Mesendoderm (in vitro differentiated cells): ENCODE data around the gene FAM168A.

Experiments used
- DNase-seq: peaks from one replicate; pipeline ENCODE4 v3.0.0; 2013
- H2AK5ac ChIP-seq: 2 replicates; pipeline ENCODE4 v1.6.1; 2013; ENCODE audit warnings: low read length, inconsistent platforms
- H2BK120ac ChIP-seq: 2 replicates; pipeline ENCODE4 v1.6.1; 2013; ENCODE audit warnings: low read depth, mild to moderate bottlenecking, low read length, moderate library complexity, mixed read lengths
- H2BK15ac ChIP-seq: replicated peaks from 2 replicates; pipeline ENCODE4 v1.6.1; 2013; ENCODE audit warnings: low read depth, mild to moderate bottlenecking, moderate library complexity
- H2BK5ac ChIP-seq: 2 replicates; pipeline ENCODE4 v1.6.1; 2013; ENCODE audit warnings: low read length, inconsistent platforms
- H3K18ac ChIP-seq: 2 replicates; pipeline ENCODE4 v1.6.1; 2013; ENCODE audit warnings: mild to moderate bottlenecking, low read length, mixed read lengths
- H3K23ac ChIP-seq: one replicate; pipeline ENCODE4 v1.6.1; 2013; ENCODE audit warnings: low read length
- H3K27ac ChIP-seq: 2 replicates; pipeline ENCODE4 v1.5.1; 2013; ENCODE audit warnings: low read depth, mild to moderate bottlenecking, inconsistent platforms, low read length, moderate library complexity
- H3K27me3 ChIP-seq: 2 replicates; pipeline ENCODE4 v1.6.1; 2013; ENCODE audit warnings: low read length, control low read depth, mild to moderate bottlenecking, inconsistent platforms; ENCODE audit not compliant: insufficient read depth, poor library complexity
- H3K36me3 ChIP-seq: 2 replicates; pipeline ENCODE4 v1.6.1; 2013; ENCODE audit warnings: low read length, inconsistent platforms; ENCODE audit not compliant: control insufficient read depth, insufficient read depth
- H3K4ac ChIP-seq: one replicate; pipeline ENCODE4 v1.6.1; 2013; ENCODE audit warnings: low read depth, mild to moderate bottlenecking, low read length, moderate library complexity
- H3K4me1 ChIP-seq: 2 replicates; pipeline ENCODE4 v1.6.1; 2013; ENCODE audit warnings: low read depth, low read length, inconsistent platforms; ENCODE audit not compliant: control insufficient read depth
- H3K4me2 ChIP-seq: 2 replicates; pipeline ENCODE4 v1.6.1; 2013; ENCODE audit warnings: low read length
- H3K4me3 ChIP-seq: 2 replicates; pipeline ENCODE4 v1.5.1; 2013; ENCODE audit warnings: mild to moderate bottlenecking, low read length
- H3K56ac ChIP-seq: one replicate; pipeline ENCODE4 v1.6.1; 2013; ENCODE audit warnings: low read length
- H3K79me1 ChIP-seq: 2 replicates; pipeline ENCODE4 v1.6.1; 2013; ENCODE audit warnings: low read length, inconsistent platforms
- H3K79me2 ChIP-seq: 2 replicates; pipeline ENCODE4 v1.6.1; 2013; ENCODE audit warnings: mild to moderate bottlenecking, low read length; ENCODE audit not compliant: control insufficient read depth, insufficient read depth
- H3K9ac ChIP-seq: 2 replicates; pipeline ENCODE4 v1.6.1; 2013; ENCODE audit warnings: low read length, inconsistent platforms
- H4K5ac ChIP-seq: one replicate; pipeline ENCODE4 v1.6.1; 2013; ENCODE audit warnings: low read length
- H4K8ac ChIP-seq: one replicate; pipeline ENCODE4 v1.6.1; 2013; ENCODE audit warnings: low read depth, mild to moderate bottlenecking, control low read depth, low read length, moderate library complexity
- WGBS: extraction: QIAGEN DNeasy Blood & Tissue Kit; methylation state at CpG from one replicate; pipeline ENCODE4 v1.1.7; 2013; ENCODE audit warnings: low lambda C conversion rate, missing lambda C conversion rate; ENCODE audit not compliant: insufficient coverage; ENCODE audit errors: extremely low coverage; 5-methylcytosine and 5-hydroxymethylcytosine counted together

FAM168A gene

GRCh38 chr11:73612601-73613140 is 14.8 kb upstream of the FAM168A start:
- no peak overlapping the region for H3K9ac ChIP-seq
- H3K27ac ChIP-seq, result no peak overlapping the region
- no peak overlapping the region for H2BK5ac ChIP-seq
- no peak overlapping the region for H2AK5ac ChIP-seq
- H2BK120ac ChIP-seq, result no peak overlapping the region
- H4K8ac ChIP-seq, result no peak overlapping the region
- no peak overlapping the region for H2BK15ac ChIP-seq
- no peaks in the 10 kb centered on the region for H3K79me1 ChIP-seq
- no peak overlapping the region for H3K23ac ChIP-seq
- no peaks in the 10 kb centered on the region for H3K4me1 ChIP-seq
- H4K5ac ChIP-seq, result no peak overlapping the region
- DNase-seq, result no peak
- no CpG with 5 or more reads among the region's 5 CpGs for WGBS
- no peak overlapping the region for H3K4me2 ChIP-seq
- H3K79me2 ChIP-seq, result no peaks in the 10 kb centered on the region
- H3K4me3 ChIP-seq, result no peak overlapping the region
- H3K36me3 ChIP-seq, result no peaks in the 10 kb centered on the region
- H3K56ac ChIP-seq, result no peak overlapping the region
- H3K4ac ChIP-seq, result no peak overlapping the region
- no peak overlapping the region for H3K18ac ChIP-seq
- no peaks in the 10 kb centered on the region for H3K27me3 ChIP-seq

- no peak overlapping the region for H3K23ac ChIP-seq
- no peak overlapping the region for H2BK15ac ChIP-seq
- H3K4me3 ChIP-seq, result peak overlapping the region; percentile 23
- no peaks in the 10 kb centered on the region for H3K27me3 ChIP-seq
- H2AK5ac ChIP-seq, result no peak overlapping the region
- WGBS, result 100% methylated on average over 5 of the region's 20 CpGs
- peaks cover 8% of the 10 kb centered on the region for H3K79me1 ChIP-seq
- peak overlapping the region; percentile 37 for H3K4me2 ChIP-seq
- H3K4me1 ChIP-seq, result peaks cover 5% of the 10 kb centered on the region
- peak overlapping the region; percentile 85 for H3K56ac ChIP-seq
- H3K27ac ChIP-seq, result no peak overlapping the region
- H3K4ac ChIP-seq, result peak overlapping the region; percentile 18
- no peak overlapping the region for H2BK120ac ChIP-seq
- DNase-seq, result no peak
- H2BK5ac ChIP-seq, result no peak overlapping the region
- no peak overlapping the region for H4K8ac ChIP-seq
- H3K79me2 ChIP-seq, result peaks cover 18% of the 10 kb centered on the region
- no peak overlapping the region for H4K5ac ChIP-seq
- peak overlapping the region; percentile 52 for H3K9ac ChIP-seq
- no peaks in the 10 kb centered on the region for H3K36me3 ChIP-seq
- H3K18ac ChIP-seq, result peak overlapping the region; percentile 22
These were observed 937 bp upstream of the FAM168A start for GRCh38 chr11:73598719-73599379.

GRCh38 chr11:73597336-73597955 is 466 bp downstream of the FAM168A start:
- peaks cover 9% of the 10 kb centered on the region for H3K79me1 ChIP-seq
- DNase-seq, result peak; percentile 37
- no peak overlapping the region for H3K23ac ChIP-seq
- no peak overlapping the region for H2AK5ac ChIP-seq
- H3K56ac ChIP-seq, result peak overlapping the region; percentile 94
- H3K4me2 ChIP-seq, result peak overlapping the region; percentile 53
- H3K27ac ChIP-seq, result peak overlapping the region; percentile 98
- H4K5ac ChIP-seq, result no peak overlapping the region
- no peaks in the 10 kb centered on the region for H3K36me3 ChIP-seq
- H2BK15ac ChIP-seq, result no peak overlapping the region
- peak overlapping the region; percentile 77 for H3K4ac ChIP-seq
- H4K8ac ChIP-seq, result peak overlapping the region; percentile 69
- H2BK120ac ChIP-seq, result peak overlapping the region; percentile 6
- peak overlapping the region; percentile 86 for H3K9ac ChIP-seq
- H3K27me3 ChIP-seq, result no peaks in the 10 kb centered on the region
- H2BK5ac ChIP-seq, result peak overlapping the region; percentile 17
- WGBS, result no CpG with 5 or more reads among the region's 27 CpGs
- peaks cover 5% of the 10 kb centered on the region for H3K4me1 ChIP-seq
- peak overlapping the region; percentile 64 for H3K4me3 ChIP-seq
- H3K18ac ChIP-seq, result peak overlapping the region; percentile 92
- peaks cover 18% of the 10 kb centered on the region for H3K79me2 ChIP-seq

GRCh38 chr11:73596547-73596946 is 1.4 kb downstream of the FAM168A start:
- WGBS, result no CpG with 5 or more reads among the region's 2 CpGs
- H4K8ac ChIP-seq, result no peak overlapping the region
- H3K36me3 ChIP-seq, result no peaks in the 10 kb centered on the region
- peaks cover 11% of the 10 kb centered on the region for H3K79me1 ChIP-seq
- peaks cover 5% of the 10 kb centered on the region for H3K4me1 ChIP-seq
- H3K56ac ChIP-seq, result peak overlapping the region; percentile 45
- no peak overlapping the region for H2BK5ac ChIP-seq
- no peak overlapping the region for H4K5ac ChIP-seq
- peak overlapping the region; percentile 86 for H3K9ac ChIP-seq
- H3K4me3 ChIP-seq, result no peak overlapping the region
- no peak overlapping the region for H3K4ac ChIP-seq
- no peak overlapping the region for H2BK15ac ChIP-seq
- no peak overlapping the region for H3K18ac ChIP-seq
- H3K79me2 ChIP-seq, result peaks cover 20% of the 10 kb centered on the region
- H2BK120ac ChIP-seq, result no peak overlapping the region
- DNase-seq, result no peak
- no peak overlapping the region for H3K27ac ChIP-seq
- no peak overlapping the region for H2AK5ac ChIP-seq
- peak overlapping the region; percentile 53 for H3K4me2 ChIP-seq
- no peaks in the 10 kb centered on the region for H3K27me3 ChIP-seq
- no peak overlapping the region for H3K23ac ChIP-seq

- Histone ChIP-seq H3K4ac (no peak overlapping the region), H3K36me3 (no peaks in the 10 kb centered on the region), H3K4me2 (no peak overlapping the region), H3K79me2 (peaks cover 20% of the 10 kb centered on the region), H4K5ac (no peak overlapping the region), H3K56ac (no peak overlapping the region), H3K18ac (no peak overlapping the region), H3K79me1 (peaks cover 13% of the 10 kb centered on the region), H3K23ac (no peak overlapping the region), H2BK5ac (no peak overlapping the region), H4K8ac (no peak overlapping the region), H2AK5ac (no peak overlapping the region), H2BK15ac (no peak overlapping the region), H3K4me3 (no peak overlapping the region), H2BK120ac (no peak overlapping the region), H3K27me3 (no peaks in the 10 kb centered on the region), H3K27ac (no peak overlapping the region), H3K4me1 (peaks cover 5% of the 10 kb centered on the region), H3K9ac (no peak overlapping the region)
- DNase-seq, result no peak
- WGBS, result no CpG with 5 or more reads among the region's 3 CpGs
These were observed 5.3 kb downstream of the FAM168A start for GRCh38 chr11:73592640-73593039.
